MV-4-11 (cell line): Measurements from ENCODE around the gene SEMA4F.

Experiments
- DNase-seq: peaks from one replicate; lab custom pipeline; 2025; lab: John Stamatoyannopoulos, UW

SEMA4F gene

GRCh38 chr2:74668087-74668486 is 14.0 kb downstream of the SEMA4F start:
- DNase-seq: no peak

GRCh38 chr2:74670263-74670662 is 16.2 kb downstream of the SEMA4F start:
- DNase-seq: no peak

- DNase-seq: no peak
These were observed 17.4 kb downstream of the SEMA4F start for GRCh38 chr2:74671479-74671878.

- no peak for DNase-seq
These were observed 19.9 kb downstream of the SEMA4F start for GRCh38 chr2:74673826-74674528.

GRCh38 chr2:74675090-74675489 is 21.0 kb downstream of the SEMA4F start:
- DNase-seq: no peak

- DNase-seq: no peak
These were observed 22.3 kb downstream of the SEMA4F start for GRCh38 chr2:74676331-74676730.

GRCh38 chr2:74679615-74680014 is 25.6 kb downstream of the SEMA4F start:
- no peak for DNase-seq

GRCh38 chr2:74682501-74682900 is 28.5 kb downstream of the SEMA4F start:
- DNase-seq: no peak

GRCh38 chr2:74685408-74685807 is 31.4 kb downstream of the SEMA4F start:
- DNase-seq: no peak

- DNase-seq: no peak
These were observed 34.8 kb downstream of the SEMA4F start for GRCh38 chr2:74688881-74689280.

- DNase-seq: no peak
These were observed 35.6 kb downstream of the SEMA4F start for GRCh38 chr2:74689671-74690070.

- peak; percentile 62 for DNase-seq
These were observed 36.5 kb downstream of the SEMA4F start for GRCh38 chr2:74690571-74690970.

GRCh38 chr2:74691929-74692328 is 37.9 kb downstream of the SEMA4F start:
- DNase-seq: no peak

- peak; percentile 21 for DNase-seq
These were observed 39.2 kb downstream of the SEMA4F start for GRCh38 chr2:74693213-74693612.

GRCh38 chr2:74693668-74694067 is 39.6 kb downstream of the SEMA4F start:
- no peak for DNase-seq

- DNase-seq: peak; percentile 42
These were observed 40.2 kb downstream of the SEMA4F start for GRCh38 chr2:74694281-74694680.

- DNase-seq: no peak
These were observed 41.6 kb downstream of the SEMA4F start for GRCh38 chr2:74695663-74696062.

GRCh38 chr2:74696829-74697228 is 42.8 kb downstream of the SEMA4F start:
- DNase-seq: no peak

- DNase-seq: peak; percentile 58
These were observed 46.8 kb downstream of the SEMA4F start for GRCh38 chr2:74700643-74701372.

- no peak for DNase-seq
These were observed 48.1 kb downstream of the SEMA4F start for GRCh38 chr2:74702001-74702715.

GRCh38 chr2:74703373-74703772 is 49.3 kb downstream of the SEMA4F start:
- peak; percentile 31 for DNase-seq

- no peak for DNase-seq
These were observed 50.2 kb downstream of the SEMA4F start for GRCh38 chr2:74704216-74704615.

- DNase-seq: no peak
These were observed 52.7 kb downstream of the SEMA4F start for GRCh38 chr2:74706741-74707140.
